Effector memory CD8-positive, alpha-beta T cell (primary cell): ENCODE measurements around the gene TRPV6.

Source experiments
- ATAC-seq: fragments of 150-1000 bp; cut with Tn5 transposase; replicated peaks from 2 replicates; pipeline ENCODE4 v1.10.0; 2021; ENCODE audit warnings: mild to moderate bottlenecking, moderate library complexity
- DNase-seq, 3 experiments: peaks; one replicate each; pipeline ENCODE4 v3.0.0; 2021
- H3K27ac Mint-ChIP-seq, 2 donors: one replicate each; pipeline ENCODE4 v1.8.0; 2022; ENCODE audit warnings: mild to moderate bottlenecking in 2 of 2, mixed read lengths in 2 of 2, moderate library complexity in 2 of 2
- H3K27me3 Mint-ChIP-seq, 2 donors: one replicate each; pipeline ENCODE4 v1.8.0; 2022; ENCODE audit warnings: mixed read lengths in 2 of 2
- H3K36me3 Mint-ChIP-seq: one replicate; pipeline ENCODE4 v1.8.0; 2022; ENCODE audit warnings: mild to moderate bottlenecking, moderate library complexity, mixed read lengths; ENCODE audit not compliant: insufficient read depth
- H3K4me1 Mint-ChIP-seq, 2 donors: one replicate each; pipeline ENCODE4 v1.8.0; 2022; ENCODE audit warnings: low read depth in 2 of 2, mixed read lengths in 2 of 2
- H3K4me3 Mint-ChIP-seq, 2 donors: one replicate each; pipeline ENCODE4 v1.8.0; 2022; ENCODE audit warnings: mild to moderate bottlenecking in 2 of 2, mixed read lengths in 2 of 2, moderate library complexity in 2 of 2
- H3K9me3 Mint-ChIP-seq, 2 donors: one replicate each; pipeline ENCODE4 v1.8.0; 2022; ENCODE audit warnings: mixed read lengths in 2 of 2

TRPV6 gene

DNA sequence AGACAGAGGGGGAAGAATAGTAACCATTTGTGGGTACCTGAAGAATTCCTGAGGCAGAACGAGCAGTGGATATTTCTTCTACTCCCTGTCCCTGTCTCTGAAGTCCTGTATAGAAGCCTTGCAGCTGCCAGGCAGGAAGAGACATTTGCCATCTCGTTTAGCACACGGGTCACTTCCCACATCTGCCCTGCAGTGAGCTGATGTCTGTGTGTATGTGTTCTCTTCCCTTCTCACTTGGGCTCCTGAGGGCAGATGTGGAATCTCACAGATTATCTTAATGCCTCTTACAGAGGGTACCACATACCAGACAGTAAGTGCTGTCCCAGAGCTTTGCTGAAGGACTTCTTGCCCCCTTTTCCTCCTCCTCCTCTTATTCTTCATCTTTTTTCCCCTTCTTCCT lies 14.1 kb upstream of the TRPV6 start:
- no peaks in the 10 kb centered on the region for H3K9me3 Mint-ChIP-seq
- peaks cover 2% of the 10 kb centered on the region for H3K36me3 Mint-ChIP-seq
- no peaks in the 10 kb centered on the region for H3K4me1 Mint-ChIP-seq
- peaks cover 30 to 37% of the 10 kb centered on the region in 2 donors for H3K27me3 Mint-ChIP-seq
- no peak overlapping the region for H3K4me3 Mint-ChIP-seq
- H3K27ac Mint-ChIP-seq: no peak overlapping the region
- ATAC-seq (no peak), DNase-seq (no peak)

- Mint-ChIP-seq H3K4me1 (no peaks in the 10 kb centered on the region), H3K27ac (no peak overlapping the region), H3K4me3 (no peak overlapping the region), H3K9me3 (no peaks in the 10 kb centered on the region), H3K27me3 (peaks cover 30 to 47% of the 10 kb centered on the region in 2 donors), H3K36me3 (no peaks in the 10 kb centered on the region)
- DNase-seq (no peak), ATAC-seq (no peak)
Measured at GRCh38 chr7:142898377-142899170, 13.0 kb upstream of the TRPV6 start.

GRCh38 chr7:142897691-142898090 lies 12.1 kb upstream of the TRPV6 start:
- peaks cover 30 to 48% of the 10 kb centered on the region in 2 donors for H3K27me3 Mint-ChIP-seq
- H3K9me3 Mint-ChIP-seq: no peaks in the 10 kb centered on the region
- no peak overlapping the region for H3K27ac Mint-ChIP-seq
- ATAC-seq: no peak
- H3K4me3 Mint-ChIP-seq: no peak overlapping the region
- no peaks in the 10 kb centered on the region for H3K4me1 Mint-ChIP-seq
- DNase-seq: no peak
- H3K36me3 Mint-ChIP-seq: peaks cover under 1% of the 10 kb centered on the region

- peaks cover 2% of the 10 kb centered on the region for H3K36me3 Mint-ChIP-seq
- DNase-seq (no peak), ATAC-seq (no peak)
- H3K27me3 Mint-ChIP-seq: peaks cover 30 to 56% of the 10 kb centered on the region in 2 donors
- no peaks in the 10 kb centered on the region for H3K4me1 Mint-ChIP-seq
- H3K27ac Mint-ChIP-seq: no peak overlapping the region
- H3K9me3 Mint-ChIP-seq: no peaks in the 10 kb centered on the region
- H3K4me3 Mint-ChIP-seq: no peak overlapping the region
Measured at GRCh38 chr7:142896741-142897379, 11.3 kb upstream of the TRPV6 start.

- Mint-ChIP-seq H3K27me3 (peaks cover 30 to 56% of the 10 kb centered on the region in 2 donors), H3K9me3 (no peaks in the 10 kb centered on the region), H3K4me1 (no peaks in the 10 kb centered on the region), H3K4me3 (no peak overlapping the region), H3K27ac (no peak overlapping the region), H3K36me3 (peaks cover 2% of the 10 kb centered on the region)
- ATAC-seq (no peak), DNase-seq (no peak)
Measured at GRCh38 chr7:142896151-142896550, 10.6 kb upstream of the TRPV6 start.

DNA sequence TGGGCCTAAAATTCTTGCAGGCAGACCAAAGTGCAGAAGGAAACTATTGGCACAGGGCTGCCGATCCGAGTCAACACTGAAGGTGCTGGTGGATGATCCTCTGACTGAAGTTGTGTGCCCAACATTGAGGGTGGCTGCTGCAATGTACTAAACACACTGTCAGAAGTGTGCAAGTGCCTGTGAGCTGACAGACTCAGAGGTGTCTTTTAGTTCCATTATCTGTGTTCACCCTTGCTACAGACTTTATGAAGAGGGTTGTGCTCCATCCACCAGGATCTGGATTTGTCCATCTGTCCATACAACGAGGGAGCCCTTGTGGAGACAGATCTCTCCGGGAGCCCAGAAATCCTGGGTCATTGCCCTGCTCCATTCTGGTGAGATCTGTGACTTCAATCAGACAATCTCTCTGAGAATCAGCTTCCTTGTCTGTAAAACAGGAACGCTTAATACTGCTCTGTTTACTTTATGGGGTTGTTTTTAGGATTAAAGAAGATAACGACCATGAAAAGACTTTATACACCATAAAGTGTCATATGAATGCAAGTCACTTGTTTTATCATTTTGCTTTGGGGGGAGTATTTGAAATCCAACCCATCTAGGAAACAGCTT lies 9.5 kb upstream of the TRPV6 start:
- no peak for DNase-seq
- Mint-ChIP-seq H3K27ac (no peak overlapping the region), H3K4me1 (no peaks in the 10 kb centered on the region)

DNA sequence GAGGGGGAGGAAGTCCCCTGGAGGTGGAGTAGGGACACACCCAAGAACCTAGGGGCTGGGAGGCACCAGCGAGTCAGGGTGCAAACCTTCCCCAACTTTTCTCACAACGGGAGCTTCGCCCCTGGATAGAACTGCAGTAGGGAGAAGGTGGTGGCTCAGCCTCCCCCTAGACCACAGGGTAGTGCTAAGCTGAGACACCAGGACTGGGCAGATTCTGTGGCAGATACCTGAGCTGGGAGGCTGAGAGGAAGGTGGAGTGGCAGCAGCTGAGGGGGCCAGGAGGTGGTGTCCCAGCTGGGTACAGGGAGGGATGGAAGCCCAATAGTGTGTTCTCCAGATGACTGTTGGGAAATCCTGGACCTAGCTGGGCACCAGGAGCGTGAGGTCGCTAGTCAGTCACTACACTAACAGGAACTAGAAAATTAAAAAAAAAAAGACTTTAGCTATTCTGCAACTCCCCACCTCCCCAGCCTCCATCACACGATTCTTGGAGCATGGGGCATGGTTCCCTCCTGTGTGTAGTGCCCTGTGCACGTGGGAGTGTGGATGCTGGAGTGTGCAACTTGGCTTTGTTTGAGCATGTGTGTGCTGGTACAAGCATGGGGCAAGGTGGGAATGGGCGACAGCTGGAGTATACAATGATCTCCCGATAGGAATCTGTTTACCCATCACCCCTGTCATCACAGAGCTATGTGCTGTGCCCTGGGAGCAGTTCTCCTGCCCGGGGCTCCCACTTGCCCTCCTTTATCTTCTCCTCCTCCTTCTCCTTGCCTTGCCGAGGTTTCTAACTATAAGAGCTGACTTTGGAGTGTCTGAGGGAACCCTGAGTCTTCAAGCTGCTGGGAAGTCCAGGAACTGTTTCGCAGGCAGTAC lies 8.8 kb upstream of the TRPV6 start:
- ATAC-seq: no peak
- no peak overlapping the region for H3K27ac Mint-ChIP-seq
- H3K4me1 Mint-ChIP-seq: no peaks in the 10 kb centered on the region
- no peak overlapping the region for H3K4me3 Mint-ChIP-seq
- H3K9me3 Mint-ChIP-seq: no peaks in the 10 kb centered on the region
- DNase-seq: no peak
- peaks cover 29 to 60% of the 10 kb centered on the region in 2 donors for H3K27me3 Mint-ChIP-seq
- peaks cover 2% of the 10 kb centered on the region for H3K36me3 Mint-ChIP-seq

More for the DNA sequence above, 9.5 kb upstream of the TRPV6 start:
- no peak overlapping the region for H3K4me3 Mint-ChIP-seq
- H3K27me3 Mint-ChIP-seq: peaks cover 28 to 56% of the 10 kb centered on the region in 2 donors
- no peak for ATAC-seq
- no peaks in the 10 kb centered on the region for H3K9me3 Mint-ChIP-seq
- peaks cover 2% of the 10 kb centered on the region for H3K36me3 Mint-ChIP-seq

- H3K27me3 Mint-ChIP-seq: peaks cover 23 to 54% of the 10 kb centered on the region in 2 donors
- peaks cover 2% of the 10 kb centered on the region for H3K36me3 Mint-ChIP-seq
- H3K9me3 Mint-ChIP-seq: no peaks in the 10 kb centered on the region
- no peak for DNase-seq
- H3K4me3 Mint-ChIP-seq: no peak overlapping the region
- H3K4me1 Mint-ChIP-seq: no peaks in the 10 kb centered on the region
- H3K27ac Mint-ChIP-seq: no peak overlapping the region
- ATAC-seq: no peak
Measured at GRCh38 chr7:142892951-142893350, 7.4 kb upstream of the TRPV6 start.

- H3K9me3 Mint-ChIP-seq: no peaks in the 10 kb centered on the region
- DNase-seq: no peak
- H3K27ac Mint-ChIP-seq: no peak overlapping the region
- no peaks in the 10 kb centered on the region for H3K4me1 Mint-ChIP-seq
- peaks cover 2% of the 10 kb centered on the region for H3K36me3 Mint-ChIP-seq
- no peak overlapping the region for H3K4me3 Mint-ChIP-seq
- no peak for ATAC-seq
- H3K27me3 Mint-ChIP-seq: peaks cover 21 to 41% of the 10 kb centered on the region in 2 donors
Measured at GRCh38 chr7:142891490-142892082, 6.0 kb upstream of the TRPV6 start.

DNA sequence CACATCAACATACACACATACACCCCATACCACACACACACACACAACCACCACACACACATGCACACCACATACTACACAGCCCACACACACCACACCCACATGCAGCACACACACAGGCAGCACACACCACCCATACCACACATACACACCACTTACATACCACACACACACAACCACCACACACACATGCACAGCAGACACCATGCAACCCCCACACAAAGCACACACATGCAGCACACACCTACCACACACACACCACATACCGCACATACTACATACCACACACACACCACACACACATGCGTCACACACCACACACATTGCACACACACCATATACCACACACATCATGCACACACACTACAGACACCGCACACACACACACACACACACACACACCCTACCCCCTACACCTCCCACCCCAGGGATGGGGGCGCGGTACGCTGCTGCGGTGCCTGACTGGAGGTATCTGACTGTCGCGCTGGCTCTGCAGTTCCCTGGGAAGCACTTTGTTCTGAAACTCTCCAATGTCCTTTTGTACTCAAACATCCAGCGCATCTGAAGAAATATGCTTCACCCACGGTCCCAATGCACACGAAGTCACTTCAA lies 5.4 kb upstream of the TRPV6 start:
- DNase-seq (no peak), ATAC-seq (no peak)
- H3K27ac Mint-ChIP-seq: no peak overlapping the region
- peaks cover 2% of the 10 kb centered on the region for H3K36me3 Mint-ChIP-seq
- no peak overlapping the region for H3K4me3 Mint-ChIP-seq
- no peaks in the 10 kb centered on the region for H3K9me3 Mint-ChIP-seq
- H3K4me1 Mint-ChIP-seq: no peaks in the 10 kb centered on the region
- H3K27me3 Mint-ChIP-seq: peaks cover 18 to 35% of the 10 kb centered on the region in 2 donors

- H3K27me3 Mint-ChIP-seq: peaks cover 20 to 30% of the 10 kb centered on the region in 2 donors
- H3K27ac Mint-ChIP-seq: no peak overlapping the region
- DNase-seq (no peak), ATAC-seq (no peak)
- H3K9me3 Mint-ChIP-seq: no peaks in the 10 kb centered on the region
- peaks cover 2% of the 10 kb centered on the region for H3K36me3 Mint-ChIP-seq
- H3K4me3 Mint-ChIP-seq: no peak overlapping the region
- H3K4me1 Mint-ChIP-seq: no peaks in the 10 kb centered on the region
Measured at GRCh38 chr7:142889816-142890215, 4.3 kb upstream of the TRPV6 start.

DNA sequence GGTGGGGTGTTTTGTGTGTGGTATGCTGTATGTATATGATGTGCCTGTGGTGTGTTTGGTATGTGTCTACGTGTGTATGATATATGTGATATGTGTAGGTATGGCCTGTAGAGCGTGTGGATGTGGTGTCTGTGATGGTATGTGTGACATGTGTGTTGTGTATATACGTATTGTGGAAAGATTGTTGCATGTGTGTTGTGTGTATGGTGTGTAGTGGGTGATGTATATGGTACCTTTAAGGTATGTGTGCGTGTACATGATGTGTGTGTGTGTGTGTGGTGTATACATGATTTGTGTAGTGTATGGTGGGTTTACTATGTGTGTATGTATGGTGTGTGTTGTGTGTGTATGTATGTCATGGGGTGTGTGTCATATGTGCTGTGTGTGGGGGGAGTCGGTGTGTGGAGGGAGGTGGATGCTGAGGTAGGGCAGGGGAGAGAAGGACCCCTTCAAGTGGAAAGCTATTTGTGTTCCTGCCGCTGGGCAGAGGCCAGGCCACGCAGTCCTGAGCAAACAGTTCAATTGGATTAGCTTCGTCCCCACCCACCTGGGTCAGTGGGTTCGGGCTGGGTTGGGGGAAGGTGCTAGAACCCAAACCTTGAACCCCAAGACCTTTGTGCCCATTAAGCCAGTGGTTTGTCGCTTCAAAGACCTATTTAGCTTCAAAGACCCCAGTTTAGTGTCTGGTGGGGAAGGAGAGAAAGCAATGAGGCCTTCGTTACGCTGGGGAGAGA lies 1.9 kb upstream of the TRPV6 start:
- Mint-ChIP-seq H3K27me3 (peaks cover 31 to 32% of the 10 kb centered on the region in 2 donors), H3K4me3 (no peak overlapping the region)
- ATAC-seq: no peak

More for the DNA sequence above, 1.9 kb upstream of the TRPV6 start:
- Mint-ChIP-seq H3K27ac (no peak overlapping the region), H3K36me3 (no peaks in the 10 kb centered on the region), H3K9me3 (no peaks in the 10 kb centered on the region), H3K4me1 (no peaks in the 10 kb centered on the region)
- no peak for DNase-seq
